ENCODE measurements around the gene FOXD2.

The FOXD2 gene

GRCh38 chr1:47416319-47417169, 21.3 kb upstream of the FOXD2 start:
- no peak for DNase-seq (ENCODE audit: low read depth)
- no peak overlapping the region; the same call in 1 of the 2 replicates for H3K4me3 ChIP-seq (ENCODE audit: low read depth, low read length)
- TF ChIP-seq CTCF (IDR thresholded peaks at IDR 0.05; ENCODE audit: low read depth, low read length, missing control alignments) = no peak

GRCh38 chr1:47417170-47418044, 20.4 kb upstream of the FOXD2 start:
- no peak for DNase-seq (ENCODE audit: low read depth)

GRCh38 chr1:47418122-47418521, 19.7 kb upstream of the FOXD2 start:
- no peak for TF ChIP-seq CTCF (IDR thresholded peaks at IDR 0.05; ENCODE audit: low read depth, low read length, missing control alignments)
- DNase-seq (ENCODE audit: low read depth) = no peak
- no peak overlapping the region for H3K4me3 ChIP-seq (ENCODE audit: low read depth, low read length)

More at GRCh38 chr1:47417170-47418044, 20.4 kb upstream of the FOXD2 start:
- TF ChIP-seq CTCF (IDR thresholded peaks at IDR 0.05; ENCODE audit: low read depth, low read length, missing control alignments) = no peak
- H3K4me3 ChIP-seq (ENCODE audit: low read depth, low read length) = no peak overlapping the region

GRCh38 chr1:47418681-47419325, 19.0 kb upstream of the FOXD2 start:
- TF ChIP-seq CTCF (IDR thresholded peaks at IDR 0.05; ENCODE audit: low read depth, low read length, missing control alignments) = no peak
- no peak overlapping the region for H3K4me3 ChIP-seq (ENCODE audit: low read depth, low read length)
- no peak for DNase-seq (ENCODE audit: low read depth)

- no peak for TF ChIP-seq CTCF (IDR thresholded peaks at IDR 0.05; ENCODE audit: low read depth, low read length, missing control alignments)
- no peak for DNase-seq (ENCODE audit: low read depth)
- no peak overlapping the region for H3K4me3 ChIP-seq (ENCODE audit: low read depth, low read length)
These were observed 17.3 kb upstream of the FOXD2 start for GRCh38 chr1:47420547-47420946.

- no peak for DNase-seq (ENCODE audit: low read depth)
- no peak for TF ChIP-seq CTCF (IDR thresholded peaks at IDR 0.05; ENCODE audit: low read depth, low read length, missing control alignments)
These were observed 14.0 kb upstream of the FOXD2 start for GRCh38 chr1:47423872-47424271.

More at GRCh38 chr1:47423872-47424271, 14.0 kb upstream of the FOXD2 start:
- H3K4me3 ChIP-seq (ENCODE audit: low read depth, low read length) = no peak overlapping the region

All from GM12864 (cell line).